ENCODE data around the gene TNN.

The TNN gene

DNA sequence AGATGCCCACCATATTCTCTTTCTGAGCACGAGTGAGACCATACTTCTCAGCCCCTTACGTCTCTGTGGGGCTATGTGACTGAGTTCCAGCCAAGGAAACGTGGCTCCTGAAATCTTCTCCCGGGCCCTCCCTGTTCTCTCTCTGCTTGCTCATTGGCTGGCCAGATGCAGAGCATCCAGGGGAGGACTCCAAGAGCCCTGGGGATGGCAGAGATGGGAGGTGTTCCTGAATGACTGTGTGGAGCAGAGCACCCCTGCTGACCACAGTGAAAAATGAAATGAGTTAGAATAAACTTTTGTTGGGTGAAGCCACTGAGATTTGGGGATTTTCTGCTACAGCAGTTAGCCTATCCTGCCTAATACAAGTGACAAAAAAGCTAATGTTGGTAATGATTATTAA is 101.1 kb downstream of the TNN start:
- no peak overlapping the region for H3K9ac ChIP-seq (ENCODE audit: low read depth, low read length, poor library complexity, severe bottlenecking)
- TF ChIP-seq CTCF (conservative IDR thresholded peaks at IDR 0.05; ENCODE audit: low read length): peak; percentile 11; the same call in 1 of the 2 replicates
- no peak for TF ChIP-seq EZH2phosphoT487 (IDR thresholded peaks at IDR 0.05; ENCODE audit: borderline replicate concordance)
- no peak overlapping the region for H3K4me3 ChIP-seq (ENCODE audit: low read length, poor library complexity, severe bottlenecking)
- H3K27me3 ChIP-seq (ENCODE audit: insufficient read depth, low read length, poor library complexity, severe bottlenecking): no peaks in the 10 kb centered on the region
- H3K4me2 ChIP-seq (ENCODE audit: low read depth, low read length, poor library complexity, severe bottlenecking): no peak overlapping the region
- no peaks in the 10 kb centered on the region for H3K9me2 ChIP-seq (replicated peaks; ENCODE audit: low read depth, low read length)
- peaks cover 12% of the 10 kb centered on the region; the same call in 1 of the 2 replicates for H3K36me3 ChIP-seq (ENCODE audit: insufficient read depth, low read length)
- no peaks in the 10 kb centered on the region for H3K79me2 ChIP-seq (ENCODE audit: insufficient read depth, low read length)
- no peaks in the 10 kb centered on the region for H3K9me3 ChIP-seq (ENCODE audit: insufficient read depth, low read depth, low read length)
- H3F3A ChIP-seq (ENCODE audit: low read depth): no peaks in the 10 kb centered on the region
- H2AFZ ChIP-seq (ENCODE audit: low read length): no peak overlapping the region
- no peaks in the 10 kb centered on the region for H4K20me1 ChIP-seq (ENCODE audit: insufficient read depth, low read length, poor library complexity, severe bottlenecking)
- peaks cover 10% of the 10 kb centered on the region for H3K4me1 ChIP-seq (ENCODE audit: insufficient read depth, low read length, poor library complexity, severe bottlenecking)

GRCh38 chr1:175169286-175170018 is 101.8 kb downstream of the TNN start:
- no peaks in the 10 kb centered on the region for H3F3A ChIP-seq (ENCODE audit: low read depth)
- H3K9ac ChIP-seq (ENCODE audit: low read depth, low read length, poor library complexity, severe bottlenecking): no peak overlapping the region
- H3K4me3 ChIP-seq (ENCODE audit: low read length, poor library complexity, severe bottlenecking): no peak overlapping the region
- H2AFZ ChIP-seq (ENCODE audit: low read length): no peak overlapping the region
- H3K9me3 ChIP-seq (ENCODE audit: insufficient read depth, low read depth, low read length): no peaks in the 10 kb centered on the region
- no peak overlapping the region for H3K4me2 ChIP-seq (ENCODE audit: low read depth, low read length, poor library complexity, severe bottlenecking)
- TF ChIP-seq EZH2phosphoT487 (IDR thresholded peaks at IDR 0.05; ENCODE audit: borderline replicate concordance): no peak
- TF ChIP-seq CTCF (conservative IDR thresholded peaks at IDR 0.05; ENCODE audit: low read length): no peak
- peaks cover 12% of the 10 kb centered on the region; the same call in 1 of the 2 replicates for H3K36me3 ChIP-seq (ENCODE audit: insufficient read depth, low read length)
- H4K20me1 ChIP-seq (ENCODE audit: insufficient read depth, low read length, poor library complexity, severe bottlenecking): no peaks in the 10 kb centered on the region
- H3K4me1 ChIP-seq (ENCODE audit: insufficient read depth, low read length, poor library complexity, severe bottlenecking): peaks cover 16% of the 10 kb centered on the region
- H3K9me2 ChIP-seq (replicated peaks; ENCODE audit: low read depth, low read length): no peaks in the 10 kb centered on the region
- H3K79me2 ChIP-seq (ENCODE audit: insufficient read depth, low read length): no peaks in the 10 kb centered on the region
- no peaks in the 10 kb centered on the region for H3K27me3 ChIP-seq (ENCODE audit: insufficient read depth, low read length, poor library complexity, severe bottlenecking)

- H3K9me2 ChIP-seq (replicated peaks; ENCODE audit: low read depth, low read length): no peaks in the 10 kb centered on the region
- H3K4me1 ChIP-seq (ENCODE audit: insufficient read depth, low read length, poor library complexity, severe bottlenecking): peaks cover 21% of the 10 kb centered on the region
- H2AFZ ChIP-seq (ENCODE audit: low read length): no peak overlapping the region
- H3K9ac ChIP-seq (ENCODE audit: low read depth, low read length, poor library complexity, severe bottlenecking): no peak overlapping the region
- no peaks in the 10 kb centered on the region for H3K27me3 ChIP-seq (ENCODE audit: insufficient read depth, low read length, poor library complexity, severe bottlenecking)
- no peaks in the 10 kb centered on the region for H4K20me1 ChIP-seq (ENCODE audit: insufficient read depth, low read length, poor library complexity, severe bottlenecking)
- no peaks in the 10 kb centered on the region for H3K9me3 ChIP-seq (ENCODE audit: insufficient read depth, low read depth, low read length)
- H3K36me3 ChIP-seq (ENCODE audit: insufficient read depth, low read length): 0 out of 2 replicates have a peak, but pooled peaks cover 2% of the 10 kb centered on the region
- H3K4me3 ChIP-seq (ENCODE audit: low read length, poor library complexity, severe bottlenecking): no peak overlapping the region
- H3K79me2 ChIP-seq (ENCODE audit: insufficient read depth, low read length): no peaks in the 10 kb centered on the region
- H3K4me2 ChIP-seq (ENCODE audit: low read depth, low read length, poor library complexity, severe bottlenecking): no peak overlapping the region
- TF ChIP-seq EZH2phosphoT487 (IDR thresholded peaks at IDR 0.05; ENCODE audit: borderline replicate concordance) (no peak), CTCF (conservative IDR thresholded peaks at IDR 0.05; ENCODE audit: low read length) (no peak)
- H3F3A ChIP-seq (ENCODE audit: low read depth): no peaks in the 10 kb centered on the region
Observed at GRCh38 chr1:175171036-175171913, 103.6 kb downstream of the TNN start.
